ENCODE data around the gene C1orf159. TPM values are rescaled to one million over a fixed set of nuclear protein-coding genes. Genes with fewer than 3 reads are reported as not detected.
"Not testable (repeated sequence)": the region's sequence is repeated elsewhere in the genome, so short reads cannot be mapped to it uniquely, and the experiment has no call there.

Gene C1orf159
- total RNA-seq, 1 experiment from 2014 or later = 10.3 TPM

DNA sequence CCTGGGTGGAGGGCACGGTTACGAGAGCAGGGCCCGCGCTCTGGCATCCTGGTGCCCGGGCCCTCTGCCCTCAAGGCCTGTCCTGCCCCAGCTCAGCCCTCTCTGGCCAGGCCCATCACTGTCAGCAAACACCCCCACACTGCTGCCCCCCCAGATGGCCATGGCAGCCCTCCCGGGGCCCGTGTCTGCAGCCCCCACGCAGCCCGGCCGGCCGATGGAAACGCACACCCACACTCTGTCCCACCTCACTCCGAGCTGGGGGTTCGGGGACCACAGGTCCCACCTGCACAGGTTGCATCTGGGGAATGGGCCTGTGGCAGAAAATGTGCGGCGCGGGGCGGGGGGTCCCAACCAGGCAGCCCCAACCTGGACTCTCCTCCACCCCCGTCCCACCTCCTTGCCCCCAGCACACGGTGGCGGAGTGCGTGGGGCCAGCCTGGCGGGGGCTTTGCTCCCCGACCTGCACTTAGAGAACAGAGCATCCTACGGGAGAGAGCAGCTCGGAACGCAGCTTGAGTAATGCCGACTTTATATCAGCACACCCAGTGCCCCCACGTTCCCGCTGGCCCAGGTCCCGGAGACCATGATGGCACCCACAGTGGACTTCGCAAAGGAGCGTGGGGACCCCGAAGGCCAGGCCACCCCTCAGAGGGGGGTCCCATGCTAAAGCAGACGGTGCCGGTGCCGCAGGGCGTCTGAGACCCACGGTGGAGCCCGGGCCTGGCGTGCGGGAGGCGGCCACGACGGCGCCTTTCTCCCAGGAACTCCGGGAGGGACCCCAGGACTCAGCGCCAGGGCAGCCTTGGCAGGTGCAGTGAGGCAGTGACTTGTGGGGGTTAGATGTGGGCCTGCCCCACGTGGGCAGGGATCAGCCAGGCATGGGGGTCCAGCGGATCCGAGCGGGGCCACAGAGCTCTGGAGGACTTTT is 34.3 kb downstream of the C1orf159 start:
- no peak for DNase-seq (ENCODE audit: low read depth)

DNA sequence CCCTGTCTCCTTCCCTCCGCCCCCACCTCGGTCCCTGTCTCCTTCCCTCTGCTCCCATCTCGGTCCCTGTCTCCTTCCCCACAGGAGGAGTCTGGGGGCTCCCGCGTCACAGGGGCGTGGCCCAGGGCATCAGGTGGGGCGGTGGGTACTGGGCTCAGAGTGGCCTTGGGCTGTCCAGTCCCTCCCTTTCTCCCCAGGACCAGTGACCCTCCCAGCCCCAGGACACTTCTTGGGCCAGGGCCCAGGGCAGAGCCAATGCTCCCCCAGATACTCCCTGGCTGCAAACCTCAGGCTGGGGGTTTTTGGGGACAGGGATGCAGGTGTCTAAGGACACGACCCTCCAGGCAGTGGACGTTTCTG is 35.0 kb downstream of the C1orf159 start:
- no peak for DNase-seq (ENCODE audit: low read depth)

DNA sequence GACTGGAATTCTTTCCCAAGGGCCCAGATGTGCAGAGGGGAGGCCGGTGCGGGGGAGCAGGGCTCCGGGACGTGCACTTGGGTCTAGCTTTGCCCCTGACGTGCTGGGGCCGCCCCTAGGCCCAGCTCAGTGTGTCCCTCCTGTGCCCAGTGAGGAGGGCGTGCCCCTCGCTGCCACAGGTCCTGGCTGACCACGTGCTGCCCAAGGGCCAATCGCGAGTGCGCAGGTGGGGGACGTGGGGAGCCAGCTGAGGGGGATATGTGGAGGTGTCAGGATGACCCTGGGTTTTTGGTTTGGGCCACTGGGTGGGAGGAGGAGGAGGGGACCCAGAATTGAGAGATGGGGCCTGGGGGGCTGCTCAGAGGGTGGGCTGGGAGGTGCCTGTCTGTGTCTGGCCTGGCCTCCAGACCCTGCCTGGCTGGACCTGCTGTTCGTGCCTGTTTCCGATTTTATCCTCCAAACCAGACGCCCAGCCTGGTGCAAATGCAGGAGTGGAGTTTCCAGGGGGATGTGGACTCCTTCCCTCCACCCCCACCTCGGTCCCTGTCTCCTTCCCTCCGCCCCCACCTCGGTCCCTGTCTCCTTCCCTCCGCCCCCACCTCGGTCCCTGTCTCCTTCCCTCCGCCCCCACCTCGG is 35.6 kb downstream of the C1orf159 start:
- peak; percentile 63 for DNase-seq (ENCODE audit: low read depth)

DNA sequence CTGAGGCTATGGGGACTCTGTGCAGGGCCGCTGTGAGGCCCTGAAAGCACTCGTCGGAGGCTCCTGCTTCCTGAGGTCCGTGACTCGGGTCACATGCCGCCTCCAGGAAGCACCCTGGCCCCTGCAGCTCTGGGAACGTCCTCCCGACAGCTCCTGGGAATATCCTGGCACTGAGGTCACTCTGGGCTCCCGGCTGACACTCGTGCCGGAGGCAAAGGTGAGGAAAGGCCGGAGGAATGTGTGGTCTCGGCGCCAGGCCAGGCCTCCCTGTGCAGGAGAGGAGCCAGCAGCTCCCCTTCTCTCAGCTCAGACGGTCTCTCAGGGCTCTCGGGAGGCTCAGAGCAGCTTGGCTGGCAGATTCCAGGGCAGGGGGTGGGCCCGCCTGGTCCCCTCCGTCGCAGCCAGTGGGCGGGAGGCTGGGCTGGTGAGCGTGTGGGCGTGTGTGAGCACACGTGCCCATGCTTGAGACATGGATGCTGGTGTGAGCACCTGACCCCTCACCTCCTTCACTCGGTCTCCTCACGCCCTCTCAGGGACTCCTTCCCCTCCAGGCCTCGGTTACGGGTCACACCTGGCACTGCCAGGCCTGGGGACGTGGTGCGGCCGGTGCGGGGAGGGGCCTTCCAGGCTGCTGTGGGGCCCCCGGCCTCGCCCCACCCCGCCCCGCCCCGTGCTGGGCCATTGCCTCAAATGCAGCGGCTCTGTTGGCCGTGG is 36.3 kb downstream of the C1orf159 start:
- peak; percentile 97 for DNase-seq (ENCODE audit: low read depth)

DNA sequence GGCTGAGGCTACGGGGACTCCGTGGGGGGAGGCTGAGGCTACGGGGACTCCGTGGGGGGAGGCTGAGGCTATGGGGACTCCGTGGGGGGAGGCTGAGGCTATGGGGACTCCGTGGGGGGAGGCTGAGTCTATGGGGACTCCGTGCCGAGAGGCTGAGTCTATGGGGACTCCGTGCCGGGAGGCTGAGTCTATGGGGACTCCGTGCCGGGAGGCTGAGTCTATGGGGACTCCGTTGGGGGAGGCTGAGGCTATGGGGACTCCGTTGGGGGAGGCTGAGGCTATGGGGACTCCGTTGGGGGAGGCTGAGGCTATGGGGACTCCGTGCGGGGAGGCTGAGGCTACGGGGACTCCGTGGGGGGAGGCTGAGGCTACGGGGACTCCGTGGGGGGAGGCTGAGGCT is 38.5 kb downstream of the C1orf159 start:
- DNase-seq (ENCODE audit: low read depth) = not testable (repeated sequence)

DNA sequence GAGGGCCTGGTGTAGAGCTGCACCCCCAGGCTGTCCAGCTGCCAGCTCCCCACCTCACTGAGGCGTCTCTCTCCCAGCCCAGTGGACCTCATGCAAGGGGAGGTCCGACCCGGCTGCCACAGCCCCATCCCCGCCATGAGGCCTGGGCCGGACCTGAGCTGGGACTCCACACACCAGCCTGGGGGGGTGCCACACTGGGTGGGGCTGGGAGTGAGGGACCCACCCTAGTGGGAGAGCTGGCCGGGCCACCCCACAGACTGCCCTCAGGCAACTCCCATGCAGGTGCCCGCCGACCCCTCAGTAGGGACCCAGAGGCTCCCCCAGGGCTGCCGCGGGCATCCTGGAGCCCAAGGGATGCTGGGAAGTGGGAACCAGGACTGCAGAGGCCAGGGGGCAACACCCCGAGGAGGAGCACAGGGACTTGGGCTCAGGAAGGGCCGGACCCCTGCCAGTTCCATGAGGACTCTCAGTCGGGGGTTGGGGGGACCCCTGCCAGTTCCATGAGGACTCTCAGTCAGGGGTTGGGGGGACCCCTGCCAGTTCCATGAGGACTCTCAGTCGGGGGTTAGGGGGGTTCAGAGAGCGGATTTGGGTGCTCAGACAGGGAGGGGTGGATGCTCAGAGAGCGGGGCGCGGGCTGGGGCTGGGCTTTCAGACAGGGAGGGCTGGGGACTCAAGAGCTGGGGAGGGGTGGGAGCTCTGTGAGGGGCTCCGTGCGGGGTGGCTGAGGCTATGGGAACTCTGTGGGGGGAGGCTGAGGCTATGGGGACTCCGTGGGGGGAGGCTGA is 40.5 kb downstream of the C1orf159 start:
- no peak for DNase-seq (ENCODE audit: low read depth)

DNA sequence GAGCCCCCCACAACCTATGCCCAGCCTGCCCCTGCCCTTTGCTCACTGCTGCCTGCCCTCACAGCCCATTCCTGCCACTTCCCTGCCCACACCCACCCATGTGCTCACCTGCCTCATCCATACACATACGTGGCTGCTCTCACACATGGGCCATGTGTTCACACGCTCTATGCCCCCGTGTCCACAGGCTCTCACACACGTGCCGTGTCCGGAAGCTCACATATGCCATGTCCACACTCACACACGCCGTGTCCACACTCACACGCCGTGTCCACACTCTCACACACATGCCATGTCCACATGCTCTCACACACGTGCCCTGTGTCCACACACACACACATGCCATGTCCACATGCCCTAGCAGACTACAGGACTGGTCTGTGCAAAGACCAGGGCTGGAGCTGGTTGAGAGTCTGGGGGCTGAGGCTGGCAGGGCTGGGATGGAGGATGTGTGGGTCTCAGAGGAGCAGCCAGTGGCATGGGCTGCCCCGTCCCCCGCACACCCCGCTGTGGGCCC is 41.2 kb downstream of the C1orf159 start:
- DNase-seq (ENCODE audit: low read depth) = no peak

DNA sequence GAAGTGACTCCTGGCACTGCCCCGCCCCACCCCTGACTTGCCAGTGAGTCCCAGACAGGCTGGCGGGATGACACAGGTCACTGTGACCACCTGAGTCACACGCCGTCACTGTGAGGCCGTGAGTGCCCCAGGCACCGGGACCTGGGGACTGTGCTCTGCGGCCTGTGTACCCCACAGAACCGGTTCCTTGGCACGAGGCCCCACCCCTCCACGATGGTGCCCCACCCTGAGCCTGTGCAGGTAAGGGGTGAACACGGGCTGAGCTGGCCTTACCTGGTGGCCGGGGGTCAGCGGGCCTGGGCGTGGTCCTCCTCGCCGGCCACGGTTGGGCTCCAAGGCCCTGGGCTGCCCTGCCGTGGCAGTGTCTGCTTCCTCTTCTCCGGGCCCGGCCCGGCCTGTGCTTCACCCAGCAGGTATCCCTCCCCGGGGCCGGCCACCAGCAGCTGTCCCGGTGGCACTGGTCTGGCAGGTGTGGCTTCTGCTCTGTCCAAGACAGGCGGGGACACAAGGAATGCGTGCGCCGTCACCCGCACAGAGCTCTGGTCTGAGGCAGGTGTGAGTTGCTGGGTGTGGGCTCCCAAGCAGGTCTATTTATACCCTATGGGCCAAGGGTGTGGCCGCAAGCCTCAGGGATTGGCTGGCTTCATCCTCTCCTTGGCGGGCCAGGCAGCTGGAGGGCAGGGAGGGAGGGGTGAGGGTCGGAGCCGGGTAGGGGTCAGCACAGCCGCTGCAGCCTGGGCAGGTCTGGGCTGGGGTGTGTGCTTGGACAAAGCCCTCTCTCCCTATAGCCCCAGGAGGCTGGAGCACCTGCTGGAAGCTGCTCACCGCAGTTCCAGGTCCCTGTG is 41.9 kb downstream of the C1orf159 start, which contains the start of gene RNF223:
Gene RNF223 (minus strand): TSS at position 564 of the 845 bp plus-strand sequence. CDS start 1,740 bp downstream, outside the sequence.
- DNase-seq (ENCODE audit: low read depth) = no peak

DNA sequence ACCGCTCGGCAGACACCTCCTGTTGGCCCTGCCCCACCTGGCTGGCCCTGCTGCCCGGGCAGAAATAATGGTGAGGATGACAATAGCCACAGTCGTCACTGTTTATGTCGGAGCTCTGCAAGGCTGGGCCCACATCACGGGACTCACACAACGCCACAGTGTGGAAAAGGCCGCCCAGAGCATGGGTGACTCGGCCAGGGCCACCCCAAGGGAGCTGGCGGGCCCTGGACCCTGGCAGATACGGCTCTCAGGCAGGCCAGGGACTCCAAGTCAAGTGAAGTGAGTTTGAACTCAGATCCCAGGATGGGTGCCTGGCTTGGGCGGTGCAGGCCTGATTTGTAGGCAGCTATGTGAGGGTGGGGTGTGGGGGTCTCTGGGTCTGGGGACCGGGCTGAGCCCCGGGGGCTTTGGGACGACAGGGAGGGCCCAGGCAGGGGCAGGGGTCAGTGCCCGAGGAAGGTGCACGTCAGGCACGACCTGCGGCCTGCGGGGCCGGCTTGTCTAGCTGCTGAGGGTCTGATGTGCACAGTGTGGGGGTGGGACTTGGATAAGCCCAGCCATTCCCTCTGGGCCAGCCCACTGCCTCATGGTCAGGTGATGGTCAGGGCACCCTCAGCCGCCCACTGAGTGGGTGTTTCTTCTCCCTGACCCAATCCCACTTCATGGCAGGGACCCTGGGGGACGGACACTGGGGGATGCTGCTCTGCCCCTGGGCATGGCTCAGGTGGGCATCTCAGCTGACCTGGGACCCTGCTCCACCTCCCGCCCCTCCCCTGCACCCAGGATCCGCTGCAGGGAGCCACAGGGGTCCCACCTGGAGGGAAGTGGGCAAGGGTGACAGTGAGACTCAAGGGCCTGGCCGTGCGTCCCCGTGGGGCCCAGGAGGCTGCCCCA is 42.8 kb downstream of the C1orf159 start:
- no peak for DNase-seq (ENCODE audit: low read depth)

DNA sequence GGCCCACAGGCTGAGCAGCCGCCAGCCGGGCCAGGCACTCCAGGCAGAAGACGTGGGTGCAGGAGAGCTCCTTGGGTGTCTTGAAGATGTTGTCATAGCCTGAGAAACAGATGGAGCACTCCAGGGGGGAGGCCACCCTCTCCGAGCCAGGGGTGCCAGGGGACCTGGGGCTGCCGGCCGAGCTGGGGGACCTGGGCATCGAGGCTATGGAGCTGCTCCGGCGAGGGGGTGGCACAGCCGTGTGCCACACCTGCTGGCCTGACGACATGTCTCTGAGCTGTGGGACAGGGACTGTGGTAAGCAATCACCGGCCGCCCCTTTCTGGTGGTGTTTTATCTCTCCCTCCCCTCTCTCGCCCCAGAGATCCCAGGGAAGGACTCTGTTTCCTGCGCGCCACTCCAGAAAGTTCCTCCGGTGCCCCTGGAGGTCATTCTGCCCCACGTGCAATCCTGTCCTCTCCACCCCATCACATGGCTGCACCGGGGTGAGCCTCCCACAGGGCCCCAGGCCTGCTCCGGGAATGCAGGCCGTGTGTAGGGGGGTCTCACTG is 43.5 kb downstream of the C1orf159 start:
- DNase-seq (ENCODE audit: low read depth) = no peak

DNA sequence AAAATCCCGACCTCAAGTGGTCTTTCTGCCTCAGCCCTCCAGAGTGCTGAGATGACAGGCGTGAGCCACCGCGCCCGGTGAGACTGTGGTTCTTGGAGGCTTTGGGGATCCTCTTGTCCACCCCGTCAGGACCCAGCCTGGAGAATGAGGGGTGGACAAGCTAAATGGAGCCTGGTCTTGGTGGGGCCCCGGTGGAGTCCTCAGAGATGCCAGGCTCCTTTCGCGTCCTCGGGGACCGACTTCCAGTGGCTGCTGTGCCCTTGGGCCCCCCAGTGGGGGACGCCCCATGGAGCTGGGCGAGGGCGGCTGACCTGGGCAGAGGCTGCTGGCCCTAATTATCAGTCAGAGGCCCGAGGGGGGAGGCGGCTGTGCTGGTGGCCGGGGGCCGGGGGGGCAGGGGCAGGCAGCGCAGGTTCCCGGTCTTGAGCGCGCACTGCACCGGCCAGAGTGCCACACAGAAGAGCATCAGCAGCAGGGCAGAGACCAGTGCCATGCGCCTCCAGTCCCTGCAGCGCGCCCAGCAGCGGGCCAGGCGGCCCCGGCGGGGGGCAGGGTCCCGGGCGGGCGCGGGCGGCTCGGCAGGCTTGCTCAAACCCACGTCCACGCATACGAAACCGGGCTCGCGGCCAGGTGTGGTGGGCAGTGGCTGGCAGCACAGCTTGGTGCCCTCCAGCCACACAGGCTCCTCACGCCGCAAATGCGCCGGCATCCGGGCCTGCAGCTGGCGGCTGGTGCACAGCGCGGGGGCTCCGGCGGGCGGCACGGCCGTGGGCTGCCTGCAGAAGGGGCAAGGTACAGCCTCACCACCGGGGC is 44.2 kb downstream of the C1orf159 start:
- no peak for DNase-seq (ENCODE audit: low read depth)

DNA sequence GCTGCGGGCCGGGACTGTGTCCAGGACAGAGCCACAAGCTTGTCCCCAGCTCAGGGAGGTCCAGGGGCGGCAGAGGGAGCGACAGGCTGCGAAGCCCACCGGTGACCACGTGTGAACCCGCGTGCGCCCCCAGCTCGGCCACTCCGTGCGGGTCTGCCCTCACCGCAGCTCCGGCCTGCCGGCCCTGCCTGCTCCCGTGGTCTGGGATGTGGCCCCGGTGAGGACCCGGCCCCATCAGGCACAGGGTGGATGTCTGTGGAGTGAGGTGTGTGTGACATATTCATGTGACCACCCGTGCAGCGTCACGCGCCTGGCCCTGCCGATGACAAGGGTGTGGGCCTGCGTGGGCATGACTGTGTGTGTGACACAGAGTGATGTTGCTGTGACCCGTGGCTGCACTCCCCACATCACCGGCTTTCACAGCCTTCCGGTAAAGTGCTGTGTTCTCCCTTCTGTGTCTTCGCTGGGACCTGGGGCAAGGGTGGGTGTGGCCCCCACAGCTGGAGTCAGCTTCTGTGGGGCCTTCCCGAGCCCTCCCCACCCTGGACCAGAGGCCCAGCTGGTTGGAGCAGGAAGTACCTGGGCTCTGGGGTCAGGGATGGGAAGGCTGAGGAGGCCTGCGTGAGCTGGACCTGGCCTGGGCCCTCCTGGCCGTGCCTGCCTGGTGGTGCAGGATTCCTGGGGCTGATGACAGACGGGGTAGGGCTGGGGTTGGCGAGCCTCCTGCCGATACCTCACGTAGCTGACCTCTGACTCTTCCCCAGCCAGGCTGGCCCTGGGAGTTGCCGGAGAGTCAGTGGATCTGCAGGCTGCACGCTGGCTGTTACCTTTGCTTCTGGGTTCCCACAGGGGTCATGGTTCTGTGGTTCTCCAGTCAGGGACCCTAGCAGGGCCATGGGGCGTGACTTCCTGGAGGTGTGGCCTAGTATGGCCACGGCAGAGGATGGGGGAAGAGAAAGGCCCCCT is 45.9 kb downstream of the C1orf159 start:
- DNase-seq (ENCODE audit: low read depth) = no peak

DNA sequence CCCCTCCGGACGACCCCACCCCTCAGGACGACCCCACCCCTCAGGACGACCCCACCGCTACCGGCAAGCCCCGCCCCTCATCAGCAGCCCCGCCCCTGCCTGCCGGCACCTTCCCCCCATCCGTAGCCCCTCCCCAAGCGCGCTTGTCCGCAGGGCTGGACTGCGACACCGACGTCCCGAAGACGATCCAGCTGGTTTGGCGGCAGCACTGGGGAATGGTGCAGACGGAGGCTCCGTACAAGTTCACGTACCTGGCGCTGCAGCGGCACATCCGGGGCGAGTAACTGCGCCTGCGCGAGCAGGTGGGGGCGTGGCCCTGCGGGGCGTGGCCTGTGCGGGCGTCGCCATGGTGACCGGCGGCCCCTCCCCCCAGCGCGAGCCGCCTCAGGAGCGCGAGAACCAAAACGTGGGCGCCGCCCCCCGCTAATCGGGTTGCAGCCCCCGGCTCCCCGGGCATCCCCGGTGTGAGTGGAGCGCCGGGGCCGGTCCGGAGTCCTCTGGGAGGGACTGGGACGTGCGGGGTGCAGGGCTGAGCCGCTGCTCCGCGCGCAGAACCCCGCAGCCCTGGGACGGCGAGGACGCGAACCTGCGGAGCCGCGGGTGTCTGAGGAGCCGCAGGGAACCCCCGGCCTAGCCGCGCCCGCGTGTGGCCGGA is 46.7 kb downstream of the C1orf159 start:
- peak; percentile 20 for DNase-seq (ENCODE audit: low read depth)

DNA sequence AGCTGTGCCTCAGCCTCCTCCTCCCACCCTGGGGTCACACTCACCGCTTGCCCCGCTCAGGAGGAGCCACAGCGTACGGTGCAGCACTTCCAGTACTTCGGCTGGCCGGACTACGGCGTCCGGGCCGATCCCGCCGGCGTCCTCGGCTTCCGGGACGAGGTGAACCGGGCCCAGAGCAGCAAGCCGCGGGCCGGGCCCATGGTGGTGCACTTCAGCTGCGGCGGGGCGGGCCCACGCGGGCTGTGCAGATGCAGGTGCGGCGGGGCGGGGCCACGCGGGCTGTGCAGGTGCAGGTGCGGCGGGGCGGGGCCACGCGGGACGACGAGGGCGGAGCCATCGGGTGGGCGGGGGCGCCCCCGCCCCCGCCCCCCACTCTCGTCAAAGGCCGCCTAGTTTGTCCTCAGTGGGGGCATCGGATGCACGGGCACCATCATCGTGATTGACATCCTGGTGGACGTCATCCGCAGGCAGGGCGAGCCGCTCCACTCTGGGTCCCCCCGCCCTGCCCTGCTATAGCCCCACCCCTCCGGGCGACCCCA is 47.3 kb downstream of the C1orf159 start:
- no peak for DNase-seq (ENCODE audit: low read depth)

DNA sequence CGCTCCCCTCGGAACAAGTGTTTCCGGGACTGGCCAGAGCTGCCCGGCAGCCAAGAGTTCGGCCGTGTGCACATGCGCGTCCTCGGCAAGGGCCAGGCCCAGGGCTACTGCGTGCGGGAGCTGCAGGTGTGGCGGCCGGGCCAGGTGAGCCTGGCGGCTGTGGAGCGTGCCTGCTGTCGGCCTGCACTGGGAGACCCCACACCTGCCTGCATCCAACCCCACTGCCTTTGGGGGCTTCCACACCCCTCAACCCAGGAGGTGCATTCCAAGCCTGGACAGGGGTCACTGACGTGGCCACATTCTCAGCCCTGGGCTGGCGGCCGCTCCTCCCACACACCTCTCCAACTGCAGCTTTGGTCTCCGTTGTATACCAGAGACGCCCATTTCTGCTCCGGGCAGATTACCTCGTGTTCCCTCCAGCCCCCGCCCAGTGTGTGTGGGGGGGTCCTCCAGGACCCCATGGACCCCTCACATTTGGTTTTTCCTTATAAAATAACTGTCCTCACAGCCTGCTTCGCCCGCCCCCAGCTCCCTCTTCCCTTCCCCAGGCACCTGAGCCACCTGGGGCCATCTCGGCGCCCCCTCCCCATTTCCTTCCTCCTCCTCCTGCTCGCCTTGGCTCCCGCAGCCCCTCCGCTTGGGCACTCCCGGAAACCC is 47.9 kb downstream of the C1orf159 start:
- no peak for DNase-seq (ENCODE audit: low read depth)
